NCI-H1092 treated with DMSO at 0.1 percent for 48 hours (cell line): ENCODE measurements around the gene WRAP73.
A peak's percentile ranks its signal among the peaks of the same experiment; 100 is the strongest.

Source experiments
- DNase-seq: peaks from one replicate; lab custom pipeline; 2025; lab: John Stamatoyannopoulos, UW

WRAP73 gene

DNA sequence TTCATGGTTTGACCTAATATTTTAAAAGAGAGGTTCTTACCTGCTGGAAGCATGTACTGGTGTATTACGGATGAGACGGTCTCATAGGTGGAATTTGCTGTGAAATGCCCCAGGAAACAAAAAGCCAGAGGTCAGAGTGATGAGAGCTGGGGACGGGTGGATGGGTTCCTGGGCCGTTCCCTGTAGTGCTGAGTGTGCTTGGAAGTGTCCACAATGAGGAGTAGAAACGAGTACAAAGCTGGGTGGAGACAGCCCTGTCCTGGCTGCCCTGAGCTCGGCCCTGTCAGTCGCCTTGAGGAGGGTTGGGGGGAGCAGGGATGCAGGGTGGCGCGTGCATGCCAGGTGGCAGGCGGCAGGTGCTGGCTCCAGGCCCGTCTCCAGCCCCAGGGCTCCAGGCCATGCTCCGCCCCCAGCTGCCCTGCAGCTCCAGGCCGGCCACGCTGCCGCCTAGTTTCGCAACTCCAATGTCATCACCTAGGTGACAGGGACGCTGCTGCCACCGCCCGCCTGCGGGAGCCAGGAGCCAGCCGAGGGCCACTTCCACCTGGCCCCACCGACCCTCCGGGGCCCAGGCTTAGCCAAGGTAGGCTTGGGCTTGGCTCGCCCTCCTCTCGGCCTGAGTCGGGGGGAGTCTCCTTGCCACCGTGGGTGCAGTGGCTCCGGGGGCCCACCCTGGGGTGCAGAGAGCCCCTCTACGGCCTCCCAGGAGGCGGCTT is 18.8 kb upstream of the WRAP73 start:
- DNase-seq = peak; percentile 79

DNA sequence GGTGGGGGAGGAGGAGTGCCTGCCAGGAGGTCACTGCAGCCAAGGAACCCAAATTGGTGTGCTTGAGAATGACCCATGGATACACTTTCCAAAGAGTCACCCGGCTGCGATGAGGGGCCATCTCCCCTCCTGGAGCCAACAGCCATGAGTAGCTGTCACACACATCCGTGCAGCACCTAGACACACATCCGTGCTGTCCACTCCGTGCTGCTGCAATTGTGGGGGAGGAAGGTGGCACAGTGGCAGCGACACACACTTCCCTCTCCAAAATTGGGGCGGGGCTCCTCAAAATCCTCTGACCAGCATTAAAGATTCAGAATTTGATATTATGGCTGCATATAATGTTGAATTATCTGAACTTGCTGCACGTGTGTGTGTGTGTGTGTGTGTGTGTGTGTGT is 18.2 kb upstream of the WRAP73 start:
- peak; percentile 15 for DNase-seq

DNA sequence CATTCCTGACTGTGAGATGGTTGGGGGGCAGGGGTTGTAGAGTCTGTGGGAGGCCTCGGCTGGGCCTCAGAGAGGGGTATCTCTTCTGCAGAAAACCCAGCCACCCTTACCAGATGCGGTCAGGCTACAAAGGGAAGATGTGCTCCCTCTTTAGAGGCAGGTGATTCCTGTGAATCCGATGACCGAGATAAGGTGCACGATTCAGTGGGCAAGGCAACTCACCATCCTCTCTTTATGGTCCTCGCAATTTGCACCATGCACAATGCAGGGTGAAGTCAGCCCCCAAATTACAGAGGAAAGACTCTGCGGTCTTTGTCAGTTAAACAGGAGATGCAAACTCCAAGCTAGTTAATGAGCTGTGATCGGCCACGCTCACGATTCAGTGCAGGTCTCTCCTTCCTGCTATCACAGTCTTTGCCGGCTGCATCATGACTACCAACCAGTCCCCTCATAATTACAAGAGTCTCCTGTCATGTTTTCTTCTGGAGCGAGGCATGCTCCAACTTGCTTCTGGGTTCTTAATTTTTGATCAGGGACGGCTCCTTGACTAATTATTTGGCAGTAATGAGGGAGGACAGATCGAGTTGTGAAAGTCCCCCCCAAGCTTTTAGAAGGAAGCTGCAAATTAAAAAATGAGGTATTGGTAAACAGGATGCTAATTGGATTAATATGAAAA is 14.9 kb upstream of the WRAP73 start:
- DNase-seq = no peak

DNA sequence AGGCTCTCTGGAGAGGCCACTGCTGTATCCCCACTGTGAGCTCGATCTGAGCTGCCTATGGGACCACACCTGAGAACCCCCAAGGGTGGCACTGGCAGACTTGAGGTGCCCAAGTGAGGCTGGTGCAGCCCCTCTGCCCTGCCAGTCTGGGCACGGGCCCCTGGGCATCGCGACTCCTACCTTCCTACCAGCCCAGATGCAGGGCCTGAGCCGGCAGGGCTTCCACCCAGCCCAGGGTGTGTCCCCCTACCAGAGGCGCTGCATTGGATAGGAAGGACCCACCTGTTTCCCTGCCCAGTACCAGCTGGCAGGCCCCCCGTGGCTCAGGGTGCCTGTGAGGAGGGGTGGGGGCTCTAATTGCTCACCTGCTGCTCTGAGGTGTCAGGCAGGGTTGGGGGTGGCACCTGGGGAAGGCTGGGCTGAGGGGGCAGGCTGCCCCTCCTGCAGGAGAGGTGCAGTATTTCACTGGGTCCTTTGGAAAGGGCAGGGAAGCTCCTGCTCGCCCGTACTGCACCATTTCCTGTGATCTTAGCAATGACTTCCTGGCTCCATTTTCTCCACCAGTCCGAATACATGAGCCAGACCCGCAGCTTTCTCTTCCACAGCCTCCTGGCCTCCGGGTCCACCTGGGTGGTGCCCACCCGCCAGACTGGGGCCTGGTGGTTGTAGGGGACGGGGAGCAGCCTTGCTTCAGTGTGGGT is 14.2 kb upstream of the WRAP73 start:
- DNase-seq = no peak

DNA sequence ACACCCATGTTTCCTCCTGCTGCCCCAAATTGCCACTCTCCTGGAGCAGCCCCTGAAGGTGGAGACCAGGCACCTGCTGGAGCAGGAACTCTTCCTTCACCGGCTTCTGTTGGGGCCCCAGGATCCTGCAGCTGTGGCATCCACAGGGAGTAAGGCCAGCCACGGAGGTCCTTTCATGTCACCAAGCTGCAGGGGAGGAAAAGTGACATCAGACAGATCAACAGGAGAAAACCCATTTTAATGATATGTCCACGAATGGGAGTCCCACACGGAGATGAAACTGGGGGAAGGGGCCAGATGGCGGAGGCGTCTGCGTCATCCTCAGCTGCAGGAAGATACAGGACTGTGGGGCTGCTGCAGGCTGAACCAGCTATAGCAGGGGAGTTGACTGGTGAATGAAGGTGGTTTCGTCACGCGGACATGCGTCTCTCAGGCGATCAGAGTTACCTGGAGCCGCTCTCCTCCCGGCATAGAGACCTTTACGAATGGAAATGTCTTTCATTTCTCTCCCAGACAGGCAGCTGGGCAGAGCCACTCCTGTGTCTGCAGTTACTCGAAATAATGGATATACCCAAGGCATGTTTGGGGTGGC is 12.3 kb upstream of the WRAP73 start:
- DNase-seq = no peak

DNA sequence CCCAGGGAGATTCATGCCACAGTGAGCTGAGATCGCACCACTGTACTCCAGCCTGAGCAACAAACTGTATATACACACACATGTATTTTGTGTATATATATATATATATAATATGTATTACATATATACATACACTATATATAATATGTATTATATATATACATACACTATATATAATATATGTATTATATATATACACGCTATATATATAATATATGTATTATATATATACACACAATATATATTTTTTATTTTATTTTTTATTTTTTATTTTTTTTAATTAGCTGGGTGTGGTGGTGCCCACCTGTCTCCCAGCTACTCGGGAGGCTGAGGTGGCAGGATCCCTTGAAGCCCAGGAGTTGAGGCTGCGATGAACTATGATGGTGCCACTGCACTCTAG is 11.7 kb upstream of the WRAP73 start:
- no peak for DNase-seq

DNA sequence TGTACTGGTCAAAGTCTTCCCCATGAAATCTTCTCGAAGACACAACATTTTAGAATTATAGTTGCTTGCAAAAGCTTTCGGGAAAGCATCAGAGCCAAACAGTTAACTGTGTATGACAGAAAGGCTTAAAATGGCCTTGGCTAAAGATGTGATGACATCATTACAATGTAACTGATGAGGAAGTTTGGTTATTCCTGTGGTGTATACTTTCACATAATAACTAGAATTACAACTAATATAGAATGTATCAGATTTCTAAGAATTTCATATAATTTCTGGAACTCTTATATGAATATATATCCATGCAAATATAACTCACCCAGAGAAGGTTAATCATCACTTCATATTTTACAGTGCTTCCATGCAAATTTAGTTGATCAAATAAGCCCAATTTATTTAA is 10.8 kb upstream of the WRAP73 start:
- DNase-seq = no peak

DNA sequence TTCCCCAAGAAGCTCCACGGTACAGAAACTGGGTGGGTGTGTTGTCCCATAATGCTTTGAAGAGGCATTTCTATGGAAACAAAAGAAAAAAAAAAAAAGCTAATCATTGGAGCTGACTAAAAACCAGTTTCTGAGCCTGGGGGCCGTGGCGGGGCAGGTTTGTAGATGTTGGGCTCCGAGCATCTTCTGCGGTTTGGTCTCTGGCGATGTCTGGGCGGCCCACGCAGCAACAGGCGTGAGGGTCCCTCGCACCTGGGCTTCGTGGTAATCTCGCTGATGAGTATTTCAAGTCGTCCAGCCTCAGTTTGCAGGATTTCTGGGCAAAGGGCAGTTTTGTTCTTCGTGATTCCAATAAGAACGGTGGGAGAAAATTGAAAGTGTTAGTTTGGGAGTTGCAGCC is 9.2 kb upstream of the WRAP73 start:
- DNase-seq = no peak

DNA sequence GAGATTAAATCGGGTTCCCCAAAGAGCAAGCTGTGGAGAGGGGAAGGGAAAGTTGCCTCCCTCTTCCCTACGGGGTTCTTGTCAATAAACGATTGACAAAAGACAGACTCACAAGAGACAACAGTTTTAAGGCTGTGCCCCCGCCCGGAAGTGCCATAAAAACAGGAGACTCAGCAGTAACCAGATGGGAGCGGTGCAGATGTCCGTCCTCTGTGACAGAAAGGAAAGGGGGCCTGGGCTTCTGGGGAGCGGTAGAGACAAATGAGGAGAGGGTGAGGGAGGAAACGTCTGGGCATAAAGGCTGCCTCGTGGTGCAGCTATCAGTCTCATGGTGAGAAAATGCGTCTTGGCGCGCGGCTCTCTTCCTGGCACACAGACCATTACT is 8.3 kb upstream of the WRAP73 start:
- no peak for DNase-seq

DNA sequence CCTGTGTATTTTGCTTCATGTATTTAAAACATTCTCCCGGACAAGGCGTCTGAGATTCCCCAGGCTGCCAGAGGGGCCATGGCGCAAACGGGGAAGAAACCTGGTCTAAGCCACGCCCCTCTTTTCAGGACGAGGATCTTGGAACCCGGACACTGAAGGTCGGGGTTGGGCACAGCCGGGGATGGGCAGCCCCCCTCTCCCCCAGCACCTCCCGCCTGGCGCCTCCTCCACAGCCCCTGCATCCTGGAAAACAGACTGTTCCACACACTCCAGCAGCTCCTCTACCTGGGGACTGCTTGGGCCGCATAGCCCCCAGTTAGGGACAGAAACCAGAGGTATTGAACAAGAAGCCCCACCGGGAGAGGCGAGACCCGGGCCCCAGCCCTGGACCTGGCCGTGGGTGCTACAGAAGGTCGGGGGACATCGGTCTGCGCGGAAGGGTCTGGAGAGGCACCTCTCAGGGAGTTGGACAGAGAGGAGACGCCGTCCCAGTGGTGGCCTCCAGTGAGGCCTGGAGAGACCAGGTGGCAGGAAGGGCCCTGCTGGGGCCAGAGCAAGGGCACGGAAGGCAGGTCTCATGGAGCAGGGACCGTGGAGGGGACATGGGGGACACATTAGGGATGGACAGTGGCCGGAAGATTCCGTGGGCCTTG is 7.8 kb upstream of the WRAP73 start:
- no peak for DNase-seq

DNA sequence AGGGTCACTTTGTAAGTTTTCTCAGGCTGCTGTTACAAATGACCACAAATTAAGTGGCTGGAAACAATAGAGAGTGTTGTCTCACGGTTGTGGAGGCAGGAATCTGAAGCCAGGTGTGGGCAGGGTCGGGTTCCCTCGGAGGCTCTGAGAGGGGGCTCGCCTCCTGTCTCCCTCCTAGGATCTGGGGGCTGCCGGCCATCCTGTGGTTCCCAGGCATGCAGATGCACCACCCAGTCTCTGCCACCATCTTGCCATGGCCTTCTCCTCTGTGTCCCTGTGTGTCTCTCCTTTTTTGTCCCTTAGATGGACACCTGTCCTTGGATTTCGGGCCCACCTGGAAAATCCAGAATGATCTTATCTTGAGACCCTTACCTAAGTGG is 7.2 kb upstream of the WRAP73 start:
- no peak for DNase-seq

DNA sequence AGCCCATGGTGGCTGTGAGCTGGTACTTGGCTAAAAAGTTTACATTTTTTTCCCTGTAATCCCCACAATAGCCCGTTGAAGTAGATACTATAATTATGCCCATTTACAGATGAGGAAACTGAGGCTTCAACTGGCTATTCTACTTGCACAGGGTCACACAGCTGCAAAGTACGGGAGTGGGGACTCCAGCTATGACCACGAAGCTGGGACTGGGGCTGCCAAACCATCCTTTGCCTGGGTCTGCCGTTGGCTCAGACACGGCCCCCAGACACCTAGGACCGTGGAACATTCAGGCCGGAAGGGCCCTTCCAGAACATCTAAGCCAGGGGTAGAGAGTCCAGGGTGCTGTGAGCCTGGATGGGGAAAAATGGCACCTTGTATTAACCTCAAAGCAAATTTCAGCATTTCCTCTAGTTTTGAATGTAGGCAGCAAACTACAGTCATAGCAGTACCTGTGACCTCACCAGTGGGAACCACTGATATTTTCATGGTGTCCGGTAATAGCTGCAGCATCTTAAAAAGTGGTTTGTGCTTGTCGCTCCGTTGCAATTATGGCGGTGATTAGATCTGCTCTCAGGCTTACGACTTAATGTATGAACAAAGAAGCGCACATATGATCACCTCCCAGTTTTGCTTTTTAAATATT is 6.7 kb upstream of the WRAP73 start:
- DNase-seq = no peak

DNA sequence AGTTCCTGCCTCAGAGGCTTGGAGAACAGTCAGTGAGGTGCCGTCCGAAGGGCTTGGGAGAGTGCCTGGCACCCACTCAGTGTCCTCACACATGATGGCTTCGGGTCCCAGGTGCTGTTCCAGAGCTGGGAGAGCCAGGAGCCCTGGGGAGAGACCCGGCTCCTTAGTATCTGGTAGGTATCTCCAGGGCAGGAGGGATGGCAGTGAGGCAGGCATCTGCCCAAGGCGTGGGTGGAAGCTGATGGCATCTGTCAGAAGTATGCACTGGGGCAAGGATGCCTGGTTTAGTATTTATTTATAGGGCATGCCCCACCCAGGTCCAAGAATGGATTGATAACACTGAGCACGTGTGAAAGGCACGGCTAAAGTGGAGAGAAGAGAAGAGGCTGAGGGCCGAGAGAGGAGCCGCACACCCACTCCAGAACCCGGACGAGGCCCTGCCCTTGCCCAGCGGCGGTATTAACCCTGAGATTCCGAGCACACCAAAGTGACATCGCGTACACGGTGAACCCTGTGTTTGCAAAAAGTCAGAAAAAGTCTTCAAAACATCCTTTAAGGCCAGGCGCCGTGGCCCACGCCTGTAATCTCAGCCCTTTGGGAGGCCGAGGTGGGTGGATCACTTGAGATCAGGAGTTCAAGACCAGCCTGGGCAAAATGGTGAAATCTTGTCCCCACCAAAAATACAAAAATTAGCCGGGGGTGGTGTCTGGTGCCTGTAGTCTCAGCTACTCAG is 4.8 kb upstream of the WRAP73 start:
- no peak for DNase-seq

DNA sequence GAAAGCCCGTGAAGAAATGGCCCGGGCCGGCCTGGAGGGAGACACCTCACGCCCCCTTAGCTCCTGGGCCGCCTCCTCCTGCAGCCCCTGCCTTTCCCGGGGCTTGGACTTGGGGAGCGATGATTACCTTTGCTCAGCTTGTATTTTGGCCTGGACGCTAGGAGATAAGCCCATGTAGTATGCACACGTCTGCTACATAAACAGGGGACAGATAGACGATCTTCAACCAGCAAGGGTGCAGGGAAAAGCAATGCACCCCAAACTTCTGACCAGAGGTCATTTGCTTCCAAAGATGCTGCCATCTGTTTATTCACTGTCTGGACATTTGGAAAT is 3.3 kb upstream of the WRAP73 start:
- DNase-seq = no peak

DNA sequence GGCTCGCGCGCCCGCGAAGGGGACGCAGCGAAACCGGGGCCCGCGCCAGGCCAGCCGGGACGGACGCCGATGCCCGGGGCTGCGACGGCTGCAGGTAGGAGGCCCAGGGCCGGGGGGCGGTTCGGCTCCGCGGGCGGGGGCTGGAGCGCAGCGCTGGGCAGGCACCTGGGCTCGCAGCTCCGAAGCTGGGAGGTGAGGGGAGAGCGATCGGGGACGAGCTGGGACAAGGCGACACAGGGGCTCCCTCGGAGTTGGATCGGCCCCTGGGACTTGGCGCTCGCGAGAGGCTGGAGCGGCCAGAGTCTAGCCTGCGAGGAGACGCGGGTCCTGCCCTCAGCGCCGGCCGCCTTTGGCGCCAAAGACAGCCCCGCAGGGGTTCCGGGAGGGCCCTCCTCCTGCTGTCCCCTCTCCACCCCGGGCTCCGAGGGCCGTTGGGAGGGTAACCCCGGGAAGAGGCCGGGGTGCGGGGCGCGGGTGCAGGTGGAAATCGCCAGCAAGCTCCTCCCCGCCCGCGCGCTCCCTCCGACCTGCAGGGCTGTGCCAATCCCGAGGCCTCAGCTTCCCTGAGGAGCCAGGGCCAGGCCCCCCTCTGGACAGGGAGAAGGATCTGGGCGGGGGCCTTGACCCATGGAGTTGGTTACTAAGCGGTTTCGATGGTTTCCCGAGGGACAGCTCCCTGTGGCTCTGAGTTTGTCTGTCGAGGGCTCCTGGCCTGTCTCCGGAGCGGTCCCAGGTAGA is 2.8 kb upstream of the WRAP73 start:
- DNase-seq = peak; percentile 21

DNA sequence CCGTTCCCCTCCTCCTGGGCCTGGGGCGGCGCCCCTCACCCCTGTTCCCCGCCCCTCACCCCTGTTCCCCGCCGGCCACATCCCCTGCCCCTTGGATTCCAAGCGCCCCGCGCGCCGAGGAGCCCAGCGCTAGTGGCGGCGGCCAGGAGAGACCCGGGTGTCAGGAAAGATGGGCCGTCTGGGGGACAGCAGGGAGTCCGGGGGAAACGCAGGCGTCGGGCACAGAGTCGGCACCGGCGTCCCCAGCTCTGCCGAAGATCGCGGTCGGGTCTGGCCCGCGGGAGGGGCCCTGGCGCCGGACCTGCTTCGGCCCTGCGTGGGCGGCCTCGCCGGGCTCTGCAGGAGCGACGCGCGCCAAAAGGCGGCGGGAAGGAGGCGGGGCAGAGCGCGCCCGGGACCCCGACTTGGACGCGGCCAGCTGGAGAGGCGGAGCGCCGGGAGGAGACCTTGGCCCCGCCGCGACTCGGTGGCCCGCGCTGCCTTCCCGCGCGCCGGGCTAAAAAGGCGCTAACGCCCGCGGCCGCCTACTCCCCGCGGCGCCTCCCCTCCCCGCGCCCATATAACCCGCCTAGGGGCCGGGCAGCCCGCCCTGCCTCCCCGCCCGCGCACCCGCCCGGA is 2.1 kb upstream of the WRAP73 start, which contains the start of gene TP73:
Gene TP73, plus strand, starts transcription at position 587 of the 618 bp plus-strand sequence. CDS start 29,850 bp downstream, outside the sequence.
- peak; percentile 10 for DNase-seq

DNA sequence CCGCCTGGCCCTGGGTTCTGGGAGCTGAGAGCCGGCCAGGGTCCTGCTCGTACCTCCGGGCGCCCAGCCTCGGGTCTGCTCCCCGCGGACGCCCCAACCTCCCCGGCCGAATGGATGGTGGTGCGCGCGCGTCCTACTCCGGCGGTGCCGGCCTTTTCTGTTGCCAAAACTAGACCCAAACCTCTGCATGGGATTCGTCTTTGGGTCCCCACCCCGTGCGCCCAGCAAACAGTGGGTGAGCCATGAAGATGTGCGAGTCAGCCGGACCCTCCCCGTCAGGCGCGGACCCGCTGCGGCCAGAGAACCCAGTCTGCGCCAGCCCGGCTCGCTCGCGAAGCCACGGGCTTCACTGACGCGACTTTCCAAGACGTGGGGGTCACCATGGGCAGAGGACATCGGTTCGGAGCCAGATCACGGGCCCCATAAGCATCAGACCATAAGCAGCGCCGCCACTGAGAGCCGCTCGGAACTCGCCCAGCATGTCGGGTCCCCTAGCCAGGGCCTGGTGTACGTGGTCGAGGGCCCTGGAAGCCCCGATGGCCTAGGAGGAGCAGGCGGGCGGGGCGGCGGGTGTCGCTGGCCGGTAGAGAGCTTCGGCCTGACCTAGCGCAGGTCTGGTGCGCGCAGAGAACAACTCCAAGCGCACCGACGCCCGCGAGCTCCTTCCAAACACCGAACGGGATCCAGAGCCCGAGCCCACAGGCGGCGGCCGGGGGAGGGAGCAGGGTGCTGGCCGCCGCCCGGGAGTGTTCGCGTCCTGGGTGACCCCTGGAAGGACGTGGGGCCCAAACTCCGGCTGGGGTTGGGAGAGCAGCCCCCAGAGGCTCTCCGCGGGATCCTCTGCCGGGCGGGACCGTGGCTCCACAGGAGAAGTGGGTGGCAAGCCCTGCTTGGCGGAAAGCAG is 1.4 kb upstream of the WRAP73 start:
- no peak for DNase-seq

DNA sequence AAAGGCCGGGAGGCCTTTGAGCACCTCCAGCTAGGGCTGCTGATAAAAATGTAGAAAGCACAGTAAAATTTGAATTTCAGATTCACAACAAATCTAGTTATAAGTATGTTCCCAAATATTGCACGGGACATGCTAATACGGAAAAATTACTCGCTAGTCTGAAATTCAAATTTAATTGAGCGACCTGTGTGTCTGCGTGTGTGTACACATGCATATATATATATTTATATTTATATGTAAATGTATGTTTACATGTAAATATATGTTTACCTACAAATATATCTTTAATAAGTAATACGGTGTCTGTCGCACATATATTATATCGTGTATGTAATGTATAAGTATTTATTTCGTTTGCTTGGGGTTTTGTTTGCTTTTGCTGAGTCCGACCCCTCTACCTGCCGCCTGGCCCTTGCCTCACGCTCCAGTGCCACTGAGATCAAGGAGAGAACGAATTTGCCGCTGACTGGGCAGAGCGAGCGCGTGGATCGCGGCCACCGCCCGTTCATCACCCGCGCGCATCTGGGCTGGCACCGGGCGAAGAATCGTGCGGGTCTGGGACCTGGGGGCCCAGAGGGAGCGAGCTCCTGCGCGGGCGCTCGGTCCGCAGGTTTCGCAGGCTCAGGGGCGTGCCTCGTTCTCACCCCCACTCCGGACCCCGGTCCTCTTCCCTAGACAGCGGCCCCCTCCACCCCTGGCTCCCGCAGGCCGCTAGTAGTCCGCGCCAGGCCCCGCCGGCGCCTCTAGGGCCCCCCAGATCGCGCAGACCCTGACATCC is 534 bp upstream of the WRAP73 start:
- DNase-seq = no peak
